Activated CD4-positive, alpha-beta T cell treated with anti-CD3 and anti-CD28 coated beads for 1 hour (primary cell): ENCODE results near the gene PCK1.

ENCODE experiments used
- DNase-seq: peaks from one replicate; pipeline ENCODE4 v3.0.0-alpha.2; 2020

Gene PCK1

GRCh38 chr20:57608516-57608915 lies 47.6 kb downstream of the PCK1 start:
- no peak for DNase-seq

GRCh38 chr20:57609086-57609841 lies 48.4 kb downstream of the PCK1 start:
- no peak for DNase-seq

DNA sequence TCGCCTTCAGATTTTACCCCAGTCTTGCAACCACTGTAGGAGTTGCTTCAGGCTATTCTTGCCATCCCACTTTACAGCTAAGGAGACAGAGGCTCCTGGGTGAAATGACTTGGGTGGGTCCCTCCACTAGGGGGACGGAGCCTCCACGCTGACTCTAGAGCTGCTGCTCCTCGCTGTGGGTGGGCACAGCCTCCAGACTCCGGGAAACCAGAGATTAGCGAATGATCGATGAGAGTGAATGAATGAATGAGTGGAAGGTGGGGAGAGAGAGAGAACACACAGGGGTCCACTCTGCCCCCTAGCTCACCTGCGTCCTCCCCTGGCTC lies 48.9 kb downstream of the PCK1 start:
- DNase-seq, result no peak

- no peak for DNase-seq
Measured at GRCh38 chr20:57610261-57610952, 49.5 kb downstream of the PCK1 start.

DNA sequence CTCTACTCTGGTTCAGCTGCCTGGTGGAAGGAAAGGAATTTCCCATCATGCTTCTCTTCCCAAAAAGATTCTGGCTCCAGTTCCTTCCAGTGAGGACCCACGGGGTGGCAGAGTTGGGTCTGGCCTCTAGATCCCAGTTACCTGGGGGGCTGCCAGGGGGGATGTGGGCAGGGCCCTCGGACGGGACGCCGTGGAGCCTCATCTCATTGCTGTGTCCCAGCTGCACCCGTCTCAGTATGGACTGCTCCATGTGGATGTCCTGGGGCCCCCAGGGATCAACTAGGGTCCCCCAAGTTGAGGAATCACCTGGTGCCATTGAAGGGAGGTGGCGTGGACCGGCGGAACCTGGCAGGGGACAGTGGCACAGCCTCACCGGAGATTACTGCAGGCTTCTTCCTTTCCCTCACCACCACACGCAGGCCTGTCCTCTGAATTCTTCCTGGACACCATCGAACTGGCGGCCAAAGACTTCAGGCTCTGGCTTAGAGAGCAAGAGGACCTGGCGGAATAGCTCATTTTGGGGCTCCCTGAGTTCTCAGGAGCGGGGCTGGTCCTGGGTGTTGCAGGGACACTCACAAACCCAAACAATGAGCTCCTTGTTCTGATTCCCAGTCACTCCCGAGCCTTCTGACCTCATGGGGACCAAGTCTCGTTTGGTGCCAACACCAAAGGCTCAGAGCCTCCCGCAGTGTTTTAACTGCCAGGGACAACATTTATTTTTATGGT lies 50.8 kb downstream of the PCK1 start:
- DNase-seq, result no peak

GRCh38 chr20:57612436-57612835 lies 51.5 kb downstream of the PCK1 start:
- no peak for DNase-seq

GRCh38 chr20:57612916-57613315 lies 52.0 kb downstream of the PCK1 start:
- no peak for DNase-seq

- no peak for DNase-seq
Measured at GRCh38 chr20:57613481-57613921, 52.6 kb downstream of the PCK1 start.

GRCh38 chr20:57614490-57615444 lies 53.9 kb downstream of the PCK1 start:
- no peak for DNase-seq

DNA sequence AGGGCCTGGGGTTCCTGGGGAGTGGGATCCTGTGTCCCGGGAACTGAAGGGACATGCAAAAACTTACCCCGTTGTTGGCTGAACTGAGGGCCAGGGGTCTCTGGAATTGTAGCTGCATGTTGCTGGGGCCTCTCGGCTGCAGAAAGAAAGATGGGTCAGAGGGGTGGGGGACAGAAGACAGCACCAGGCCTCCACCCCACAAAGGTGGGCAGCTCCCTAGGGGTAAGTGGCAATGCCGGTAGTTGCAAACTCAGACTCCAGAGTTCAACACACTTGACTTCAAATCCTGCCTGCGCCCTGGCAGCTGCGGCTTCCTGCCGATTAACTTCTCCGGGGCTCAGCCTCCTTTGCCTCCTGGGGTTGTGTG lies 54.5 kb downstream of the PCK1 start:
- DNase-seq, result no peak

DNA sequence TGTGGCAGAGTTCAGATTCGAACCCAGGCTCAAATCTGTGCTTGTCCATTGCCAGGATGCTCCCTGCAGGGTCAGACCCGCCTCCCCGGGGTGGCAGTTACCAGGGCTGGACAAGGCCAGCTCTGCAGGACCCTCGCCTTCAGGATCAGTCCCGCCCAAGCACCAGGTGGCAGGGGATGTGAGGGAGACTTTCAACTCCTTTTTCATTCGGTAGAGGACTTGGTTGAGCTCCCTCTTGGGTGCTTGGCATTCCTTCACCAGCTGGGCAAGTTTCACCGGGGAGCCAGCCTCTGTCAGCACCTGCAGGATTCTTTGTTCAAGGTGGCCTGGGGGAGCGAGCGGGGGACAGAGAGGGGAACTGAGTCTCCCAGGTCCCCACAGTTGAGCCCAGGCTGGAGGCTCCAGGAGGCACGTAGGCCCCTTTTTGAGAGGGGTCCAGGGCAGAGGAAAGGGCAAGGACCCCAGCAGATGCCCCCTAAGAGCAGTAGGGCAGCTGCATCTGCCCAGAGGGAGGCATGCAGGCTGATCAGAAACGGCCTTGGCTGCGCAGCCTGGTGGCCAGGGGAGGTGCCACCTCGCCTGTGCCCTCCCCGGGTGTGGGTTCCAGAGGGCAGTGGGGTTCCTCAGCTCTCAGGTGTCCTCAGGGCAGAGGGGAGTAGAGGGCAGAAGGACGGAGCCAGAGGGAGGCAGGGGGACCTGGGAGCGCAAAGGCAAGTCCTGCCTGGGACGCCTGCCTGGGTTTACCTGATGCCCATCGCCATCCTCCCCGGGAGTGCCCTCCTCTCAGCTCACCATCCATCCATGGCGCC lies 55.4 kb downstream of the PCK1 start:
- DNase-seq, result no peak

DNA sequence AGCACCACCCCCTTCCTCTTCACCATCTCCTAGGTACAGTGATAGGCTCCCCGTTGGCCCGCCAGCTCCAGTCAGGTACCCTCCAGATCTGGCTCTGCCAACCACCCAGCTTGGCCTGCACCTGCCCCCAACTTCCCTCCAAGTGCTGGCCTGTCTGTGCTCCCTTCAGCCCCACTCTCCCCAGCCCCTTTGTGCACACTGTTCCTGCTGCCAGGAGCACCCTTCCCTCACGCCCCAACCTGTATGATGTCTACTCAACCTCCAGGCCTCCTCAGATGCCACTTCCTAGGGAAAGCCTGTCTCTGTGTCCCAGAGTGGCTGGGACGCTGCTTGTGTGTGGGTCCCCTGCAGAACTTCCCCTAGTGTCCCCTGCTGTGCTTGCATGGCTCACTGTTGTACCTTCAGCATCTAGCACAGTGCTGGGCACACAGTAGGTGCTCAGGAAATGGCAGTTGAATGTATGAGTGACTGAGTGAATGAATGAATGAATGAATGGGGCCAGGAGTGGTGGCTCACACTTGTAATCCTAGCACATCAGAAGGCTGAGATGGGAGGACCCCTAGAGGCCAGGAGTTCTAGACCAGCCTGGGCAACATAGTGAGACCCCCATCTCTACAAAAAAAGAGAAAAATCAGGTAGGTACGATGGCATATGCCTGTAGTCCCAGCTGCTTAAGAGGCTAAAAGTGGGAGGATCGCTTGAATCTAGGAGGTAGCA lies 56.3 kb downstream of the PCK1 start:
- no peak for DNase-seq
